Epithelial cell of prostate (primary cell): ENCODE data around the gene CERCAM.
"Not testable (repeated sequence)": the region's sequence is repeated elsewhere in the genome, so short reads cannot be mapped to it uniquely, and the experiment has no call there.

Experiments
- DNase-seq: peaks from one replicate; pipeline ENCODE4 v3.0.0-alpha.2; 2011; ENCODE audit warnings: low read depth, low spot score
- H3K27ac ChIP-seq: fragments of 450-650 bp; 2 replicates; pipeline ENCODE4 v1.5.1; 2017; ENCODE audit warnings: mild to moderate bottlenecking

Gene CERCAM

DNA sequence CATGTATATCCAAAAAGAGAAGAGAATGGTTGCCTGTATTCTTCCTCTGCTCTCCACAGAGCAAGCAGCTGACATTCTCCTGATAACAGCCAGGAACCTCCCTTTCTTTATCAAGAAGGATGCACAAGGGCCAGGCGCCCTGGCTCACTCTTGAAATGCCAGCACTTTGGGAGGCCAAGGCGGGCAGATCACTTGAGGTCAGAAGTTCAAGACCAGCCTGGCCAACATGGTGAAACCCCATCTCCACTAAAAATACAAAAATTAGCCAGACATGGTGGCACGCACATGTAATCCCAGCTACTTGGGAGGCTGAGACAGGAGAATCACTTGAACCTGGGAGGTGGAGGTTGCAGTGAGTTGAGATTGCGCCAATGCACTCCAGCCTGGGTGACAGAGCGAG is 25.8 kb downstream of the CERCAM start:
- DNase-seq, H3K27ac ChIP-seq: not testable (repeated sequence)

DNA sequence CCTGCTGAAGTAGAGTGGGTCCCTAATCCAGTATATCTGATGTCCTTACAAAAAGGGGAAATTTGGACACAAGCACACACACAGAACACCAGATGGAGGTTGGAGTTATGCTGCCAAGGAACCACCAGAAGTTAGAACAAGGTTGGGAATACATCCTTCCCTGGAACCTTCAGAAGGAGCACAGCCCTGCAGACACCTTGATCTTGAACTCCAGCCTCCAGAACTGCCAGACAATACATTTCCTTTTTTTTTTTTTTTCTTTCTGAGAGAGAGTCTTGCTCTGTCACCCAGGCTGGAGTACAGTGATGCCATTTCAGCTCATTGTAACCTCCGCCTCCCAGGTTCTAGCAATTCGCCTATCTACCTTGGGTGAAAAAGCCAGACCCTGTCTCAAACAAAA is 28.1 kb downstream of the CERCAM start:
- no peak overlapping the region for H3K27ac ChIP-seq
- no peak for DNase-seq

DNA sequence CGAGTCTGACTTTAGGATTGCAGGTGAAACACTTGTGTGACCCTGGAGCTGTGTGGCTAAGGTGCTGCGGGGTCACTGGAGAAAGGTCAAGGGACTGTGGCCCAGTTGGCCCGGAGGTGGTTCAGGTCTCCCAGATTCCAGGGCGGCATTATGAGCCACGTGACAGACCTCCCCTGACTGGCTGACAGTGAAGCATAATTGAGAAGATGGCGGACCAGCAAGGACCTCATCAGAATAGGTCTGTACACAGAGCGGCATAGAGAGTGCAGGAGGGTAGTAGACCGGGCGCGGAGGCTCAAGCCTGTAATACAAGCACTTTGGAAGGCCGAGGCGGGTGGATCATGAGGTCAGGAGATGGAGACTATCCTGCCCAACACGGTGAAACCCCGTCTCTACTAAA is 34.3 kb downstream of the CERCAM start:
- DNase-seq: no peak
- H3K27ac ChIP-seq: no peak overlapping the region

DNA sequence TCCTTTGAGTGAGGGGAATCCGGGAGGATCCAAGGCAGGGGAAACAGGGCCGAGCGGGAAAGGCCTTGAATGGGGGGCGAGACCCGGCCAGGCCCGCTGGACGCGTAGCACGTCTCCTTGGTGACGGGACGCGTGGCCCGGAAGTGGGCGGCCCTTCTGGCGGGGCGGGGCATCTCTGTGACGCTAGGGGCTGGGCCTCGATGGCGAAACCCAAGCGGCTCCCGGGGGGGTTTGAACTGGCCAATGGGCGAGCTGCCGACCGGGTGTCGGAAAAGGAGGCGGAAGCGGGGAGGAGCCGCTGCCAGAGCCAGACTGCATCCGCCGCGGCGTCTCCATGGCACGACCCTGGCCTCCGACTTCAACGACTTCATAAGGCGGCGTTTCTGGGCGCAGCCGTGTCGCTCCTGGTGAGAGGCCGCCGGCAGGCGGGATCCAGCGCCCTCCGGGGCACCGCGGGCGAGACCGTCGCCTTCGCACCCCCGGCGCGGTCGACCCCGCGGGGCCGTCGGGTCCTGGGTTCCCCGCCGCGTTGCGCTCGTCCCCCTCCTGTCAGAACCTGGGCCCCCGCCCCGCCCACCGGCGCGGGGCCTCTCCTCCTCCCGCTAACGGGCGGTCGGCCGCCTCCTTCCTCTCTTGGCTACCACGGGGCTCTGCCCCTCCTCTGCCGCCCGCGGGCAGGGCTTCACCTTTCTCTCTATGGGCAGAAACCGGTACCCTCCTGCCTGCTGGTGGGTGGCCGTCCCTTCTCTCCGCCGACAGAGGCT is 35.4 kb downstream of the CERCAM start, which contains the start of gene ODF2:
TSS of gene ODF2 (plus strand) at position 158 of the 764 bp plus-strand sequence. CDS start at position 244, 86 bp downstream.
- H3K27ac ChIP-seq: peak within 1 kb of the TSS; percentile 66
- peak; percentile 62 for DNase-seq

DNA sequence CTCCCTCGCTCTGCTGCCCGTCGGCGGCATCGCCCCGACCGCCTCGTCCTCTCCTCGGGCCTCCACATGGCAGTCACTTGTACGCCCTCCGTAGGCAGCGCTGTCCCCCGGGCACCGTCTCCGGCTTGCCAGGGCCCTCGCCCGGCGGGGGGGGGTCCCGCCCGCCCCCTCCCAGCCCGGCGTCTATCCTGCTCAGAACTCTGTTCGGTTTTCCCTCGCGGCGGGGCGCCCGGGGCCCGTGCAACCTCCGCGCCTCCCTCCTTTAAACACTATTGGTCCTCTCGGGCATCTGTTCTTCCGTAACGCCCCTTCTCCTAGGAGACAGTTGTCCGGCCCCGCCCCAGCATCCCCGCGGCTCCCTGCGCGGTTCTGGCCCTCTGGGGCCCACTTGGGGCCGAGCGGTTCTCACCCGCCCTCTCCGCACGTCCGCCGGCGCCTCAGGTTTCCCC is 36.0 kb downstream of the CERCAM start:
- no peak for DNase-seq
- H3K27ac ChIP-seq: peak overlapping the region; percentile 66

DNA sequence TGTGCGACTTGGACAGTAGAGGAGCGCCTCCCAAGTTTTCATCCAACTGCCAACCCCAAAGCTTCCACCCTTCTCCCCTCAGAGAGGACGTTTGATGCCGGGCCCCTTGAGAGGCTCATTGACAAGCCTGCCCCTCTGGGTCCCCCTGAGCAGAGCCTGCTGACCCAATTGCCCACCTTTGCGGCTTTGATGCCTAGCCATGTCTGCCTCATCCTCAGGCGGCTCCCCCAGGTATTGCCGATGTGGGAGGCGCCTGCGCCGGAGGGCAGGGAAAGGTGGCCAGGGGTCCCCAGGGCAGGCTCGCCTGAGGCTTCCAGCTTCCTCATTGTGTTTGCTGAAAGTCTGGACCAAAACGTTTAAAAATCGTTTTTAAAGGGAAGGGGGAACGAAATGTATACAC is 36.5 kb downstream of the CERCAM start:
- H3K27ac ChIP-seq: no peak overlapping the region
- DNase-seq: no peak

DNA sequence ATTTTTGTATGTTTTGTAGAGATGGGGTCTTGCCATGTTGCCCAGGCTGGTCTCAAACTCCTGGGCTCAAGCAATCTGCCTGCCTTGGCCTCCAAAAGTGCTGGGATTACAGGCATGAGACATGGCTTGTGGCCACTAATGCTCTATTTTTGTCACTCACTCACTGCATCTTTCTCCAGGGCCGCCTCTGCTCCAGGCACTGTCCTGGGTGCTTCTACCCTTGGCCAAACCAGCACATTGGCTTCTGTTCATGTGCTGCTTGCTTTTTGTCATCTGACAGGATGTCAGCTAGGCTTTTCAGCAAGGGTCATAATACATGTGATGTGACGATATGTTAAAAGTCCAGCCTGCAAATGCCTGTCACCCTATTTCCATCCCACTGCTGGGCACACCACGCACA is 38.4 kb downstream of the CERCAM start:
- DNase-seq: no peak
- no peak overlapping the region for H3K27ac ChIP-seq

DNA sequence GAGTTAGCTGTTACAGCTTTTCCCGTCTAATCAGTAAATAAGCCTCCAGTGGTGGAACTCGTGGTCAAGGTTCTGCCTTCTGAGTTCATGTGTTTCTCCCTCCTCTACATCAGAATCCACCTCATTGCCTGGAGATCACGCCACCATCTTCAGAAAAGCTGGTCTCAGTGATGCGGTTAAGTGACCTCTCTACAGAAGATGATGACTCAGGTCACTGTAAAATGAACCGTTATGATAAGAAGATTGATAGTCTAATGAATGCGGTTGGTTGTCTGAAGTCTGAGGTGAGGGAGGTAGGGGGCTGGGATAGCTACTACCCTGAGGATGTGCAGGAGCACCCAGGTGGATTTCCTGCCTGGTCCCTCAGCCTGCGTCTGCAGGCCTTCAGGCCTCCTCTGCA is 48.4 kb downstream of the CERCAM start:
- no peak overlapping the region for H3K27ac ChIP-seq
- DNase-seq: no peak

DNA sequence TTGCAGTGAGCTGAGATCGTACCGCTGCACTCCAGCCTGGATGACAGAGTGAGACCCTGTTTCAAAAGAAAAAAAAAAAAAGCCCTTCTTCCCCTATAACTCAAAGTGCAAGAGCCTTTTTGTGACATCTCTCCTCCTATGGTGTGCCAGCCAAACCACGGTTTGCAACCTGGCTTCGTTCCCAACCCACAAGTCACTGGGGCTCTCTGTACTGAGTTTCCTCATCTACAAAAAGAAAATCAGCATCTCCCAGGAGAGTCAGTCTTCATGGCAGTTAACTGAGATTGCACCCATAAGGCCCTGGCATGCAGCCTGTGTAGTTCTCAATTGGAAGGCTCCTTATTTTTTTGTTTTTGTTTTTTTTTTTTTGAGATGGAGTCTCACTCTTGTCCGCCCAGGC is 49.9 kb downstream of the CERCAM start:
- no peak for DNase-seq
- no peak overlapping the region for H3K27ac ChIP-seq

DNA sequence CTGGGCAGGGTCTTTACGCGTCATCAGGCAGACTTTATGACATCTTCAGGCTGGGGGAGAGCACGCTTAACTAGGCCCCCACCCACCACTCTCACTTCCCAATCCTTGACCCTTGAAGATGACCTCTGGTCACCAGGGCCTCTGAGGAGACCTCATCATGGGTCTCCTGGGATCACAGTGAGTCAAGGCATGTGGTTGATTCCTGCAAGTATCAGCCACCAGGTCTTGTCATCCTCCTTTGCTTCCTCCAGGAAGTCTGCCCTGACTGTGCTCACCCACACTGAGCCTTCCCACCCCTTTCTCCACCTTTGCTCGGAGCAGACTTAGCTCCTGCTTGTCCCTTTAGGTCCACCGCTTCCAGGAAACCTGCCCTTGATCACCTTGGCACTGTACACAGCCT is 52.4 kb downstream of the CERCAM start:
- no peak for DNase-seq
- H3K27ac ChIP-seq: no peak overlapping the region

DNA sequence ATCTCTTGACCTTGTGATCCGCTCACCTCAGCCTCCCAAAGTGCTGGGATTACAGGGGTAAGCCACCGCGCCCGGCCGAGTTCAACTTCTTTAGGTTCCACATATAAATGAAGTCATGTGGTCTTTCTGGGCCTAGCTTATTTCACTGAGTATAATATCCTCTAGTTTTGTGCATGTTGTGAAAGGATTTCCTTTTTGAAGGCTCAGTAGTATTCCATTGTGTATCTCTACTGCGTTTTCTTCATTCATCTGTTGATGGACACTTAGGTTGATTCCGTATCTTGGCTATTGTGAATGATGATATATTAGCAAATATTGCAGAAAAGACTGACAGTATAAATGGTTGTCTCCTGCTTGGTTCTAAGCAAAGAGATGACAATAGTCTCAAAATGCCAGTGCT is 55.2 kb downstream of the CERCAM start:
- no peak overlapping the region for H3K27ac ChIP-seq
- no peak for DNase-seq

DNA sequence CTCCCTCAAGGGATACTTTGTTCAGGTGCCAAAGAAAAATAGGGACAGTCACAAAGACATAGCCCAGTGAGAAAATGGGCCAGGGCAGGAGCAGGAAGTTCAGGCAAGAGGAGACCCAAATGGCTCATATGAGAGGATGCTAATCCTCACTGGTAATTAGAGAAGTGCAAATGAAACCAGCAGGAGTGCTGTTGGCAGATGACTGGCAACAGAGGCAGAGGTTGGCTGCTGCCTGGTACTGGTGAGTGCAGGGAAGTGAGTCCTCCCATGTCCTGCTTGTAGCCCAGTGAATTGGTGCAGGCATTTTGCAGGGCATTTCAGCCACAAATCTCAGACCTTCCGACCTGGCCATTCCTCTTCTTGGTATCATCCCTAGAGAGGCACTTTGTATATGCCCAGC is 58.6 kb downstream of the CERCAM start:
- DNase-seq: no peak
- H3K27ac ChIP-seq: no peak overlapping the region

DNA sequence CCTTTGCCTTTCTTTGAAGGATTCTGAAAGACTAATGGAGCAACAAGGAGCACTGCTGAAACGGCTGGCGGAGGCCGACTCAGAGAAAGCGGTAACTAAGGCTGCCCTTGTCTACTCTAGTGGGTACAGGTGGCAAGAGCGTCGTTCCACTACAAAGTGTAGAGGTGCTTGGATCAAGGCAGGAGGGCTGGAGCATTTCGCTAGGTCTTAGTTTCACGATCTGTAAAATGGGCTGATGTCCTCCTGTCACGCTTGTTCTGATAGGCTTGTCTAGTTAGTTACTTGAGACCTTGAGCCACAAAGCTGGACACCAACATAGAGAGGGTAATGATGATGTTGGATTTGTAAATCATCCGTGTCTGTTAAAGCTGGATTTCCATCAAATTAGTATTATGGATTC is 60.9 kb downstream of the CERCAM start:
- H3K27ac ChIP-seq: no peak overlapping the region
- DNase-seq: no peak

DNA sequence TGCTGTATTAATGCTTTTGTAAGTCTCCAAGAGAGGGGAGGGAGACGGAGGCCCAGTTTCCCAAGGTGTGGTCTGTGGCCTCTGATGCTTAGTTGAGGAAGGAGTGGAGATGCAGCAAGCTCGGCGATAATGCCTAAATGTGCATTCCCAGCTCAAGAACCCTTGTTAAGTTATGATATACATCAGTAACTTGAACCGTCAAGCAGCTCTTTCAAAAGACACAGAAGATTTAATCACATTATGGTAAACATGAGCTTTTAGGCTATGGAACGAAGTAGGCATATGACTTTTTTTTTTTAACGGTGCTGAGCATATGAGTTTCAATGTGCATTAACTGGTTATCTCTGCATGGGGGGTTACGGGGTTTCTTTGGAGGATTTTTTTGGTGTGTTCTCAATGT is 61.5 kb downstream of the CERCAM start:
- H3K27ac ChIP-seq: no peak overlapping the region
- no peak for DNase-seq

DNA sequence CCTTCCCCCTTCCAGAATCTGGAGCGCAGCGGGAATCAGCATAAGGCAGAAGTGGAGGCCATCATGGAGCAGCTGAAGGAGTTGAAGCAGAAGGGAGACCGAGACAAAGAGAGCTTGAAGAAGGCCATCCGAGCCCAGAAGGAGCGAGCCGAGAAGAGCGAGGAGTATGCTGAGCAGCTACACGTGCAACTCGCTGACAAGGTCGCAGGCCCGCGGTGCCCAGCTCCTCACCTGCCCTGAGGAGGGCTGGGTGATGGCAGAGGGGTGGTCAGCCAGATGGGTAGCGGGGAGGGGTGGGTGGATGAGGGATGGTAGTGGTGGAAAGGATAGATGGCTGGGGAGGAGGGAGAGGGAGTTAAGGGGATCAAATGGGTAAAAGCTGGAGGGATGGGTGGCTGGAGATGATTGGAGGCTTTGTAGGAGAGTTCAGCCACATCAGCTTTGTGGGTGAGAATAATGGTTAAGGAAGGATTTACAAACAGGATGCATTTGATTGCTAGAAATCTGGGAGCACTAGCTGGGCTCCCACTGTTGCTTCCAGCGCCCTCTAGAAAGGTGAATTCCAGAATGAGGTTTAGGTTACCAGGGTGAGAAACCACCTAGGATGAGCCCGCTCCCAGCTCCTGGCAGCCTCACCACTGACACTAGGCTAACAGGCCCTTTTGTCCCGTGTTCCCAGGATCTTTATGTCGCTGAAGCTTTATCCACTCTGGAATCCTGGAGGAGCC is 64.2 kb downstream of the CERCAM start:
- no peak for DNase-seq
- no peak overlapping the region for H3K27ac ChIP-seq

DNA sequence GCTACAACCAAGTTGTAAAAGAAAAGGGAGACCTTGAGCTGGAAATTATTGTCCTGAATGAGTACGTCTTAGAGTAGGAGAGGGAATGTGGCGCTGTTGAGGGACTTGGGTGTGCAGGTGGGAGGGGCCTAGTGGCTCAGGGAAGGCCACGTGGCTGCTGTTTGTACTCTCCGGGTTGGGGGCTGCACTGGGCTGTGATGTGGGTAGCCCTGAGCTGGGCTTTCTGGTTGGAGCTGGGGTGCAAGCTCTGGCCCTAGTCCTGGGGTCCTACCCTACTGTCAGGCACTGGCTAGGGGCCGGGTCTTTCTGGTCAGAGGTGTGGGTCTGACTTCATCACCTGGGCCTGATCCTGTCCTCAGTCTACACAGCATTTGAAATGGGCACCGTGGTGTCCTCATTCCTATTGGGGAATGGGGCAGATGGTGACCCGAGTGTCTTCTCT is 64.8 kb downstream of the CERCAM start:
- no peak for DNase-seq

DNA sequence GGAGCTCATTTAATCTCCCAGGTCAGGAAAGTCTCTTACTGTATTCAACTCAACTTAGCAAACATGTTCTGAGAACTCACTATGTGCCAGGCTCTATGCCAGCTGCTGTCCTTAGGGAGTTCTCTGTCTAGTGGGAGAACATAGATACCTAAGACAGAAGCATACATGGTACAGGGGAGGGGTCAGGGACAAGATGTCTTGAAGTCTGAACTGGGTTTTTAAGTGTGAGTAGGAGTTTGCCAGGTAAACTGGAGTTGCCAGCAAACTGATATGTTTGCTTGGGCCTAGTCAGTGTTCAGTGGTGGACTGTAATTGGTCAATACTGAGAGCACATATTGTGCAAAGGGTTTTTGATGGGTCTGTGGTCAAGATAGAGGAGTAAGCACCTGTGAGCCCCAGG is 65.5 kb downstream of the CERCAM start:
- no peak for DNase-seq
- H3K27ac ChIP-seq: no peak overlapping the region

More for the DNA sequence above, 64.8 kb downstream of the CERCAM start:
- no peak overlapping the region for H3K27ac ChIP-seq
